Effector memory CD4-positive, alpha-beta T cell (primary cell): Measurements from ENCODE around the gene RAB8B.
A peak's percentile ranks its signal among the peaks of the same experiment; 100 is the strongest.

ENCODE experiments used
- DNase-seq, 3 donors: peaks; one replicate each; pipeline ENCODE4 v3.0.0-alpha.2; 2020
- H3K27ac ChIP-seq: 2 replicates; pipeline ENCODE4 v1.7.0; 2013; ENCODE audit warnings: mild to moderate bottlenecking, low read length, moderate library complexity; ENCODE audit not compliant: insufficient read depth, poor library complexity, severe bottlenecking
- H3K27me3 ChIP-seq: replicated peaks from 2 replicates; pipeline ENCODE4 v1.7.0; 2013; ENCODE audit warnings: mild to moderate bottlenecking, low read length; ENCODE audit not compliant: insufficient read depth, control insufficient read depth, poor library complexity, severe bottlenecking
- H3K36me3 ChIP-seq: 2 replicates; pipeline ENCODE4 v1.7.0; 2013; ENCODE audit warnings: mild to moderate bottlenecking, low read length, moderate library complexity; ENCODE audit not compliant: control insufficient read depth, insufficient read depth
- H3K4me1 ChIP-seq: 2 replicates; pipeline ENCODE4 v1.7.0; 2013; ENCODE audit warnings: low read length, mild to moderate bottlenecking; ENCODE audit not compliant: control insufficient read depth, insufficient read depth, poor library complexity, severe bottlenecking
- H3K4me3 ChIP-seq: 2 replicates; pipeline ENCODE4 v1.7.0; 2013; ENCODE audit warnings: low read length, low read depth, mild to moderate bottlenecking; ENCODE audit not compliant: insufficient read depth, poor library complexity, severe bottlenecking
- H3K9me3 ChIP-seq: 2 replicates; pipeline ENCODE4 v1.7.0; 2013; ENCODE audit warnings: mild to moderate bottlenecking, low read length, moderate library complexity; ENCODE audit not compliant: control insufficient read depth

Gene RAB8B

DNA sequence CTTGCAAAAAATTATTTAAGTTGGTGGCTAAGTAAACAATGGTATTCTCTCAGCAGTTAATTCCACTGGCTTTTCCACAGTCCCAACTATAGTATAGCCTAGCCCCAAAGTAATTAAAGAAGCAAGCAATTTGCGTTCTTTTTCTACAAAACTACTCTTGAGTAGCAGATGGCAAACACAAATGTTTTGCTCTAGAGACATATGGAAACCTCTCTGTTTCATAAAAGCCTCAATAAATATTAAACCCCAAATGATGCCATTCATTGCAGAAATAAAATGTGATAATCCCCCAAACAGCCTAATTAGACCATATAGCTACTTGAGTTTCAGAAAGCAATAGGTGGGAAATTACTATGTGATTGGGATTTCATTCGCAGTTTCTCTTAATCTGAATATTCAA is 8.7 kb upstream of the RAB8B start:
- H3K4me1 ChIP-seq = no peaks in the 10 kb centered on the region
- no peak overlapping the region for H3K27ac ChIP-seq
- H3K4me3 ChIP-seq = no peak overlapping the region
- no peak for DNase-seq
- H3K27me3 ChIP-seq = no peaks in the 10 kb centered on the region
- no peaks in the 10 kb centered on the region for H3K9me3 ChIP-seq
- H3K36me3 ChIP-seq = no peaks in the 10 kb centered on the region

DNA sequence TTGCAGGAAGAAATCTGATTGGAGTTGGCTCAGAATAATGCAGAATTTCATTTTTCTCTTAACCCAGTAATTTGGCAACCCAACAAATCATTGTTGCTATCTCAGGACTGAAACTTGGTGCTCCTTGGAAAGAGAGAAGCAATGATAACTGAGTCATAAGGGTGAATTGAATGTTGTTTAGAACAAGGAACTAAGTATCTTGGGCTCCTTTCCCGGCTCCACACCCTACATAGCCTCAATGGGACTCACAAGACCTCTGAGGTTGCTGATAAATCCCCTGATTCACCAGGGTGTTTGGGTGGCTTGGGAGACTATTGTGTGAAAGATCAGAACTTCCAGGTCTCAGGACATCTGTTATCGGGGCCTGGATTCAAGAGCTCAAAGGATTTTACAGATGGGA is 7.8 kb upstream of the RAB8B start:
- H3K27ac ChIP-seq = no peak overlapping the region
- no peaks in the 10 kb centered on the region for H3K36me3 ChIP-seq
- DNase-seq = no peak

GRCh38 chr15:63185206-63185605 is 4.2 kb upstream of the RAB8B start:
- Histone ChIP-seq H3K36me3 (no peaks in the 10 kb centered on the region), H3K9me3 (no peaks in the 10 kb centered on the region), H3K27ac (no peak overlapping the region), H3K27me3 (no peaks in the 10 kb centered on the region), H3K4me3 (no peak overlapping the region), H3K4me1 (peaks cover 7% of the 10 kb centered on the region)
- DNase-seq = no peak

More for the DNA sequence above, 7.8 kb upstream of the RAB8B start:
- Histone ChIP-seq H3K4me3 (no peak overlapping the region), H3K27me3 (no peaks in the 10 kb centered on the region), H3K9me3 (no peaks in the 10 kb centered on the region), H3K4me1 (no peaks in the 10 kb centered on the region)

DNA sequence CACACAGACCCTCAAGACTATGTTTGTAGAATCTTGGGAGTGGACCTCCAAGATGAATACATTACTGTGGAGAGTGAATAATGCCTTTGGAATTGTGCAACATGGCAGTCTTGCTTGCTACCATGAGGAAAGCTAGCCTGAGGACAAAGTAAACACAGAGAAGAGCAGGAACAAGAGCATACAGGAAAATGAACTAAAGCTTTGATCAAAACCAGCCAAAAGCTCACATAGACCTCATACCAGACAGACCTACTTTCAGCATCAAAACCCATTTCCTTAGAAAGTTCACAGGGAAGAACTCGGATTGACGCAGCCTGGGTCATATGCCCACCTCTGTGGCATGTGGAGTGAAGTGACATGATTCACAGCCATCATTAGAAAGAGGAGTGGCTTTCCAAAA is 3.3 kb upstream of the RAB8B start:
- Histone ChIP-seq H3K27me3 (no peaks in the 10 kb centered on the region), H3K36me3 (no peaks in the 10 kb centered on the region), H3K27ac (no peak overlapping the region), H3K9me3 (no peaks in the 10 kb centered on the region), H3K4me1 (peaks cover 7% of the 10 kb centered on the region), H3K4me3 (no peak overlapping the region)
- no peak for DNase-seq

DNA sequence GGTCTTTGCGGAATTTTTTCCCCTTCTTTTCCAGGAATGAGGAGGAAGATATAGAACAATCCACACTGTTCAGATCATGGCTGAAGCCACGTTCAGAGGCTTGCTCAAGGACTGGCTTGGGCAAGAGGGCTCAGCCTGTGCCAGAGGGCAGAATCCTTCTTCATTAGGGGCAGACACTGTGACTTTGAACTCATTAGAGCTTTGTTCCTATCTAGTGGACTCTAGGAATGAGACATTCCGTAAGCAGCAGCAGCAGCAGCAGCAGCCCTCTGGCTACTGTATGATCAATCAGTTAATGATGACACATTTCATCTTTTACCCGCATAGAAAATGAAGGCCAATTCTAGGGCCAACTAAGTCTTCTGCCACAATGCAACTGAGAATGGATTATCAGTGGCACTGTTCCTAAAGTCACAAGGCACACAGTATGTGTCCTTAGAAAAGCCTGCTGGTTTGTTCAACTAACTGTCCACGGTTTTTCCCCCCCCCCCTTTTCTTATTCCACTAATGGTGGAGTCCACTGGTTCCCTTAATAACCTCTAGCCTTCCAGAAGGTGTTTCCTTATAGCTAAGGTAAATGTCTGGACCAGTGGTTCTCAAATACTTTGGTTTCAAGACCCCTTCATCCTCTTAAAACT is 1.7 kb upstream of the RAB8B start:
- Histone ChIP-seq H3K4me1 (peaks cover 19% of the 10 kb centered on the region), H3K36me3 (no peaks in the 10 kb centered on the region), H3K27me3 (no peaks in the 10 kb centered on the region), H3K4me3 (no peak overlapping the region), H3K27ac (no peak overlapping the region), H3K9me3 (no peaks in the 10 kb centered on the region)
- no peak for DNase-seq

DNA sequence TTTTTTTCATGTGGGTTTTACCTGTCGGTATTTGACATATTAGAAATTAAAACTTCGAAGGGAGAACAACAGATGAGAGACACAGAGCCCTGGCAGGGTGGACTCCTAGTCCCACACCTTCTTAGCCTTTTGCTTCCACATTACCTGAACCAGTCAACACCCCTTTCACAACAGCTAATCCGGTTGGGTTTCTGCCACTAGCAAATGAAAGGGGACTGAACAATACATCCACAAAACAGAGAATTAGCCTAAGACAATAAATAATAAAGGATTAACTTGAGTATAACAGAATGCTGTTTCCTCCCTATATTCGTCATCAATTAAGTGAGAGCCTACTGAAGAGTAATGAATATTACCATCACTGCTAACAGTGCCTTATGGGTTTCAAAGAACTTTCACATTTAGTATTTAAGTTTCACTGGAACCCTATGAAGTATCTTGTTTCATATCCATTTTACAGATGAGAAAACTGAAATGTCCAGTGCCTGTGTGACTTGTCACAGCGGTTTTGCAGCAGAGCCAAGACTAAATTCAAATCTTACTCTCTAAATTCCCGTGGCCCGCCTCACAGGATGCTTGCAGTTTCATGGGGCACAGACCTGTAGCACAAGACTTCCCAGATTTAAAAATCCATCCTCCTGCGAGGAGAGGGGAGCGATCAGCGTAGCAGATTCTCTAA is 1.0 kb upstream of the RAB8B start:
- no peak for DNase-seq
- Histone ChIP-seq H3K4me1 (peaks cover 26% of the 10 kb centered on the region), H3K4me3 (peak overlapping the region; percentile 99), H3K27me3 (no peaks in the 10 kb centered on the region), H3K9me3 (no peaks in the 10 kb centered on the region), H3K36me3 (no peaks in the 10 kb centered on the region), H3K27ac (peak overlapping the region; percentile 94)

- H3K4me3 ChIP-seq = peak overlapping the region; percentile 99
- H3K27me3 ChIP-seq = no peaks in the 10 kb centered on the region
- peaks cover 41% of the 10 kb centered on the region for H3K4me1 ChIP-seq
- DNase-seq = no peak
- H3K36me3 ChIP-seq = no peaks in the 10 kb centered on the region
- H3K27ac ChIP-seq = peak overlapping the region; percentile 94
- H3K9me3 ChIP-seq = no peaks in the 10 kb centered on the region
These were observed 749 bp downstream of the RAB8B start for GRCh38 chr15:63189941-63190768.

DNA sequence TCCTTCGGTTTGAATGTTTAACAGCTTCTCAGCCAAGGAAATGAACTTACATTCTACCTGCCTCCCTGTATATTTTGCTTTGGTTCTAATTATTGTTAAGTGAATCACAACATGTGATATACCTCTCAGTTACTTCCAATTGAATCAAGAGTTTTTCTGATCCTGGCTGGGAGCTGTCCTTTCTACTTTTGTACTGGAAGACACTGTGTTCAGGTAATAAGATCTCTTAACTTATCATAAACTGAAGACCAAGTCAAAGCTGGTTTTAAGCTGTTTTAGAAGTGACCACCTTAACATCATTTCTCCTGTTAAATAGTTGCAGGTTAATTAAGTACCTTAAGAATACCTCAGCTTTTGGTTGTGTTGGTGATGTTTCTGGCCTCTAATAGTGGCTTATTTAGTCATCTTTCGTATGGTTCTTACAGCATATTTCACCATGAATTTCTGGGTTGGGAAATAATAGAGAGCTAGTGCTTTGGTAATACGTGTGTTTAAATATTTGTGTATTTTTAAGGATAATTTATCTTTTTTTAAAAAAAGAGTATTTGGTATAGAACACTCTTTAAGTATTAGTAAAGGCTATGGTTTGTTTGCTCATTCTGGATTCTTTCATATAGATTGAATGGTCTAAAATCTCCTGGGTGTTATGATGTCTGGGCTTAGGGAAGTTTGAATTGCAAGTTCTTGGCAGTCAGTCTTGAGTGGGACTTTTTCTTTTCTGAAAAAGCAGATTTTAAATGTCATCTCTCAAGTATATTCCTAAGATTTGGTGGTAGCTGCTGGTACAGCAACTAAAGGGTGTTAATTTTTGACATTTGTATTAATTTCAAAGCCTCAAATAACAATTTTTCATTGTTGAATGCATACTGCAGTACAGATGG is 1.6 kb downstream of the RAB8B start:
- Histone ChIP-seq H3K9me3 (no peaks in the 10 kb centered on the region), H3K27ac (peak overlapping the region; percentile 94), H3K4me1 (peaks cover 50% of the 10 kb centered on the region), H3K36me3 (no peaks in the 10 kb centered on the region), H3K27me3 (no peaks in the 10 kb centered on the region), H3K4me3 (peak overlapping the region; percentile 99)
- no peak for DNase-seq

DNA sequence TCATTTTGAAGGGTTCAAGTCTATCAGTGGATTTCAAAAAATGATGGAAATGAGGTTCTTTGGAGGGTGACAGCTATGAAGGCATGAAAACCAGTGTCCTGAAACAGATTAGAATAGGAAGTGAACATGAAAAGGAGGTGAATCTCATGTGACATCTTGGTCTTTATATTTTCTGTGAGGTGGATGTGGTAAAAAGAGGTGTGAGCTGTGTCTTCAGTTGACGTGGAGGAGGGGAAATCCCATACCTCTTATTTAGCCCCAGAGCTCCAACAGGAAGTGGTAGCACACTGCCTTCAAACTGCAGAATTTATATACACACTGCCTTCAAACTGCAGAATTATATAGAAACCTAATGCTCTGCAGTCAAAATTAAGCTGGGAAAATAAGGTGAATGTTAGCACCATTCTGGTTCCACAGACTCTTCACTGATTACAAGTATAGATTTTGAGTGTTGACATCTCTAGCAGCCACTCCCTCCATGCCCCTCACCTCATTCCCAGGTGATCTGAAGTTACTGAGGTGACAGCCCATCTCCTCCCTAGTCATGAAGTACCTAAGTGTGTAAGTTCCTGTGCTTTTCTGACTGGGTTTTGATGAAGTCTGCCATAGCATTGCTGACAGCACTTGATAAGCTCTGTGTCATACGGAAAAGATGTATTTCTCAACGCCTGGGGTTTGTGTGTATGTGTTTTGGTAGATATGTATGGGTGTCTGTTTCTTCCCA is 2.7 kb downstream of the RAB8B start:
- H3K4me3 ChIP-seq = peak overlapping the region; percentile 20

More for the DNA sequence above, 2.7 kb downstream of the RAB8B start:
- H3K4me1 ChIP-seq = peaks cover 59% of the 10 kb centered on the region
- no peaks in the 10 kb centered on the region for H3K27me3 ChIP-seq
- DNase-seq = peak; percentile 40 to 59 (median 52)
- H3K27ac ChIP-seq = peak overlapping the region; percentile 94
- no peaks in the 10 kb centered on the region for H3K9me3 ChIP-seq
- H3K36me3 ChIP-seq = no peaks in the 10 kb centered on the region
